ENCODE results near the gene BRPF3. TPM values are rescaled to one million over a fixed set of nuclear protein-coding genes. Genes with fewer than 3 reads are reported as not detected.
A peak's percentile ranks its signal among the peaks of the same experiment; 100 is the strongest.

BRPF3 gene
- total and polyA plus RNA-seq, 4 donors, result 7.5 to 20.0 (median 13.7) TPM

GRCh38 chr6:36195471-36196112, 952 bp upstream of the BRPF3 start:
- Histone ChIP-seq H3K27me3 (ENCODE audit: control insufficient read depth in 4 of 4, insufficient read depth in 4 of 4, low read length in 3 of 4) (no peaks in the 10 kb centered on the region), H3K9me3 (ENCODE audit: control insufficient read depth in 4 of 4, low read length in 3 of 4) (no peaks in the 10 kb centered on the region), H3K27ac (ENCODE audit: low read depth in 1 of 2, low read length in 2 of 2) (peak overlapping the region; percentile 90 to 95), H3K36me3 (ENCODE audit: control insufficient read depth in 4 of 4, insufficient read depth in 3 of 4, low read depth in 1 of 4, low read length in 3 of 4) (peaks cover 0 to 3% (median 1%) of the 10 kb centered on the region in 4 donors), H3K9ac (ENCODE audit: low read depth in 1 of 2, low read length in 2 of 2) (peak overlapping the region; percentile 77 to 95), H3K4me1 (ENCODE audit: control insufficient read depth in 4 of 4, insufficient read depth in 4 of 4, low read length in 3 of 4) (peaks cover 0 to 15% (median 12%) of the 10 kb centered on the region in 4 donors), H3K4me3 (ENCODE audit: low read depth in 1 of 3, low read length in 3 of 3) (peak overlapping the region; percentile 69 to 91 (median 78))
- TF ChIP-seq HNF4G (IDR thresholded peaks at IDR 0.05) (peak; percentile 9), ZBTB33 (IDR thresholded peaks at IDR 0.05) (no peak), MAX (IDR thresholded peaks at IDR 0.05) (no peak), GABPA (IDR thresholded peaks at IDR 0.05 in 1 of 2, conservative IDR thresholded peaks at IDR 0.05 in 1 of 2) (no peak), HNF4A (conservative IDR thresholded peaks at IDR 0.05) (peak; percentile 72), EGR1 (IDR thresholded peaks at IDR 0.05; ENCODE audit: low read depth in 2 of 2) (no peak), NR2F2 (IDR thresholded peaks at IDR 0.05) (no peak), FOXA2 (IDR thresholded peaks at IDR 0.05) (no peak), REST (IDR thresholded peaks at IDR 0.05) (peak; percentile 27), YY1 (IDR thresholded peaks at IDR 0.05) (no peak), JUND (IDR thresholded peaks at IDR 0.05) (no peak), CTCF (IDR thresholded peaks at IDR 0.05; ENCODE audit: low read depth, low read length, missing input control) (no peak), FOXA1 (IDR thresholded peaks at IDR 0.05) (no peak), TAF1 (conservative IDR thresholded peaks at IDR 0.05) (no peak), SP1 (IDR thresholded peaks at IDR 0.05) (no peak), RXRA (IDR thresholded peaks at IDR 0.05) (peak in 1 of 2 donors; percentile 40), RAD21 (IDR thresholded peaks at IDR 0.05) (no peak), ATF3 (IDR thresholded peaks at IDR 0.05) (no peak)
- 19% methylated on average over 8 of the region's 8 CpGs for WGBS
- DNase-seq (ENCODE audit: low spot score), result no peak
